Activated CD4-positive, alpha-beta T cell treated with anti-CD3 and anti-CD28 coated beads, Interleukin-2, Interleukin-4, amounts not matched to agents 100 ng/mL and 50 ng/mL, durations not matched to agents 16 hours and 8 hours (primary cell): ENCODE data around the gene HP.
"Not testable (repeated sequence)": the region's sequence is repeated elsewhere in the genome, so short reads cannot be mapped to it uniquely, and the experiment has no call there.

Experiments
- DNase-seq: peaks from one replicate; pipeline ENCODE4 v3.0.0-alpha.2; 2020; ENCODE audit warnings: low spot score

HP gene

GRCh38 chr16:72043539-72043938 is 10.8 kb upstream of the HP start:
- no peak for DNase-seq

GRCh38 chr16:72044296-72044695 is 10.0 kb upstream of the HP start:
- DNase-seq = no peak

GRCh38 chr16:72044825-72045359 is 9.4 kb upstream of the HP start:
- no peak for DNase-seq

- no peak for DNase-seq
Observed at GRCh38 chr16:72049110-72049509, 5.2 kb upstream of the HP start.

- no peak for DNase-seq
Observed at GRCh38 chr16:72050769-72051464, 3.4 kb upstream of the HP start.

- no peak for DNase-seq
Observed at GRCh38 chr16:72051818-72052217, 2.5 kb upstream of the HP start.

GRCh38 chr16:72055911-72056310 is 1.6 kb downstream of the HP start:
- no peak for DNase-seq

- not testable (repeated sequence) for DNase-seq
Observed at GRCh38 chr16:72057313-72057712, 3.0 kb downstream of the HP start.

GRCh38 chr16:72059060-72059459 is 4.8 kb downstream of the HP start:
- DNase-seq = not testable (repeated sequence)

GRCh38 chr16:72060405-72060804 is 6.1 kb downstream of the HP start:
- DNase-seq = no peak

- no peak for DNase-seq
Observed at GRCh38 chr16:72061564-72061963, 7.3 kb downstream of the HP start.

GRCh38 chr16:72064361-72064894 is 10.1 kb downstream of the HP start:
- DNase-seq = no peak

GRCh38 chr16:72066747-72067146 is 12.4 kb downstream of the HP start:
- peak; percentile 21 for DNase-seq

GRCh38 chr16:72068930-72069329 is 14.6 kb downstream of the HP start:
- DNase-seq = no peak

GRCh38 chr16:72072514-72073342 is 18.4 kb downstream of the HP start:
- DNase-seq = no peak

- no peak for DNase-seq
Observed at GRCh38 chr16:72073560-72074230, 19.4 kb downstream of the HP start.

- not testable (repeated sequence) for DNase-seq
Observed at GRCh38 chr16:72075067-72075466, 20.8 kb downstream of the HP start.

- DNase-seq = not testable (repeated sequence)
Observed at GRCh38 chr16:72076991-72077706, 22.8 kb downstream of the HP start.

- DNase-seq = no peak
Observed at GRCh38 chr16:72083778-72084404, 29.6 kb downstream of the HP start.

- no peak for DNase-seq
Observed at GRCh38 chr16:72084445-72084844, 30.1 kb downstream of the HP start.

GRCh38 chr16:72085002-72085401 is 30.7 kb downstream of the HP start:
- no peak for DNase-seq
